Measurements from ENCODE around the gene NEDD8.

Gene NEDD8

GRCh38 chr14:24195186-24196070, 36.7 kb downstream of the NEDD8 start, which contains the start of gene TM9SF1 (continued):
- TF ChIP-seq ZBTB6 (tag by site-specific recombination; IDR thresholded peaks at IDR 0.05) (peak; percentile 64; the same call in 1 of the 2 replicates), BCL11B (tag by site-specific recombination; IDR thresholded peaks at IDR 0.05; ENCODE audit: low read depth) (no peak), ZNF621 (tag by site-specific recombination; IDR thresholded peaks at IDR 0.05) (no peak), ZNF513 (tag by site-specific recombination; IDR thresholded peaks at IDR 0.05) (peak; percentile 45; the same call in 1 of the 2 replicates), ZNF692 (tag by site-specific recombination; IDR thresholded peaks at IDR 0.05) (peak; percentile 82), ZNF16 (tag by site-specific recombination; IDR thresholded peaks at IDR 0.05; ENCODE audit: low read depth) (no peak), ZNF114 (tag by site-specific recombination; IDR thresholded peaks at IDR 0.05) (no peak), EGR2 (tag by site-specific recombination; IDR thresholded peaks at IDR 0.05; ENCODE audit: low read depth) (no peak), ZIC2 (tag by site-specific recombination; IDR thresholded peaks at IDR 0.05) (peak; percentile 87), ZNF157 (tag by site-specific recombination; IDR thresholded peaks at IDR 0.05) (no peak), ZBTB20 (tag by site-specific recombination; IDR thresholded peaks at IDR 0.05) (peak; percentile 94), ZNF670 (tag by site-specific recombination; IDR thresholded peaks at IDR 0.05; ENCODE audit: low read depth) (no peak), WT1 (tag by site-specific recombination; IDR thresholded peaks at IDR 0.05) (no peak), ZNF202 (tag by site-specific recombination; IDR thresholded peaks at IDR 0.05; ENCODE audit: borderline replicate concordance) (no peak), ZSCAN5A (tag by site-specific recombination; IDR thresholded peaks at IDR 0.05) (0 out of 2 replicates have a peak, but pooled peaks have one; percentile 25), ZNF132 (tag by site-specific recombination; IDR thresholded peaks at IDR 0.05; ENCODE audit: borderline replicate concordance) (no peak), ZNF558 (tag by site-specific recombination; IDR thresholded peaks at IDR 0.05) (no peak), ZNF514 (tag by site-specific recombination; IDR thresholded peaks at IDR 0.05) (no peak), KLF17 (tag by site-specific recombination; IDR thresholded peaks at IDR 0.05) (0 out of 2 replicates have a peak, but pooled peaks have one; percentile 77), ZNF639 (tag by site-specific recombination; IDR thresholded peaks at IDR 0.05) (no peak; the same call in 1 of the 2 replicates), ZNF473 (tag by site-specific recombination; IDR thresholded peaks at IDR 0.05) (no peak), ZNF843 (tag by site-specific recombination; IDR thresholded peaks at IDR 0.05) (peak; percentile 34; the same call in 1 of the 2 replicates)
- TF ChIP-seq, protein P1, sequence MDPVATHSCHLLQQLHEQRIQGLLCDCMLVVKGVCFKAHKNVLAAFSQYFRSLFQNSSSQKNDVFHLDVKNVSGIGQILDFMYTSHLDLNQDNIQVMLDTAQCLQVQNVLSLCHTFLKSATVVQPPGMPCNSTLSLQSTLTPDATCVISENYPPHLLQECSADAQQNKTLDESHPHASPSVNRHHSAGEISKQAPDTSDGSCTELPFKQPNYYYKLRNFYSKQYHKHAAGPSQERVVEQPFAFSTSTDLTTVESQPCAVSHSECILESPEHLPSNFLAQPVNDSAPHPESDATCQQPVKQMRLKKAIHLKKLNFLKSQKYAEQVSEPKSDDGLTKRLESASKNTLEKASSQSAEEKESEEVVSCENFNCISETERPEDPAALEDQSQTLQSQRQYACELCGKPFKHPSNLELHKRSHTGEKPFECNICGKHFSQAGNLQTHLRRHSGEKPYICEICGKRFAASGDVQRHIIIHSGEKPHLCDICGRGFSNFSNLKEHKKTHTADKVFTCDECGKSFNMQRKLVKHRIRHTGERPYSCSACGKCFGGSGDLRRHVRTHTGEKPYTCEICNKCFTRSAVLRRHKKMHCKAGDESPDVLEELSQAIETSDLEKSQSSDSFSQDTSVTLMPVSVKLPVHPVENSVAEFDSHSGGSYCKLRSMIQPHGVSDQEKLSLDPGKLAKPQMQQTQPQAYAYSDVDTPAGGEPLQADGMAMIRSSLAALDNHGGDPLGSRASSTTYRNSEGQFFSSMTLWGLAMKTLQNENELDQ (tag by site-specific recombination; IDR thresholded peaks at IDR 0.05; ENCODE audit: low read depth): no peak
- TF ChIP-seq, protein P2, sequence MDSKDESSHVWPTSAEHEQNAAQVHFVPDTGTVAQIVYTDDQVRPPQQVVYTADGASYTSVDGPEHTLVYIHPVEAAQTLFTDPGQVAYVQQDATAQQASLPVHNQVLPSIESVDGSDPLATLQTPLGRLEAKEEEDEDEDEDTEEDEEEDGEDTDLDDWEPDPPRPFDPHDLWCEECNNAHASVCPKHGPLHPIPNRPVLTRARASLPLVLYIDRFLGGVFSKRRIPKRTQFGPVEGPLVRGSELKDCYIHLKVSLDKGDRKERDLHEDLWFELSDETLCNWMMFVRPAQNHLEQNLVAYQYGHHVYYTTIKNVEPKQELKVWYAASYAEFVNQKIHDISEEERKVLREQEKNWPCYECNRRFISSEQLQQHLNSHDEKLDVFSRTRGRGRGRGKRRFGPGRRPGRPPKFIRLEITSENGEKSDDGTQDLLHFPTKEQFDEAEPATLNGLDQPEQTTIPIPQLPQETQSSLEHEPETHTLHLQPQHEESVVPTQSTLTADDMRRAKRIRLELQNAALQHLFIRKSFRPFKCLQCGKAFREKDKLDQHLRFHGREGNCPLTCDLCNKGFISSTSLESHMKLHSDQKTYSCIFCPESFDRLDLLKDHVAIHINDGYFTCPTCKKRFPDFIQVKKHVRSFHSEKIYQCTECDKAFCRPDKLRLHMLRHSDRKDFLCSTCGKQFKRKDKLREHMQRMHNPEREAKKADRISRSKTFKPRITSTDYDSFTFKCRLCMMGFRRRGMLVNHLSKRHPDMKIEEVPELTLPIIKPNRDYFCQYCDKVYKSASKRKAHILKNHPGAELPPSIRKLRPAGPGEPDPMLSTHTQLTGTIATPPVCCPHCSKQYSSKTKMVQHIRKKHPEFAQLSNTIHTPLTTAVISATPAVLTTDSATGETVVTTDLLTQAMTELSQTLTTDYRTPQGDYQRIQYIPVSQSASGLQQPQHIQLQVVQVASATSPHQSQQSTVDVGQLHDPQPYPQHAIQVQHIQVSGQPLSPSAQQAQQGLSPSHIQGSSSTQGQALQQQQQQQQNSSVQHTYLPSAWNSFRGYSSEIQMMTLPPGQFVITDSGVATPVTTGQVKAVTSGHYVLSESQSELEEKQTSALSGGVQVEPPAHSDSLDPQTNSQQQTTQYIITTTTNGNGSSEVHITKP (tag by site-specific recombination; IDR thresholded peaks at IDR 0.05): peak; percentile 85

Measured in HEK293 (cell line).